HG03571 (cell line): ENCODE data around the gene SLC35F1.
"Not testable (repeated sequence)": the region's sequence is repeated elsewhere in the genome, so short reads cannot be mapped to it uniquely, and the experiment has no call there.

Experiments
- ATAC-seq: cut with Tn5 transposase; IDR thresholded peaks from one replicate; pipeline ENCODE4 v1.9.1; 2021; ENCODE audit not compliant: unreplicated experiment

Gene SLC35F1

GRCh38 chr6:117924690-117925089 is 17.6 kb downstream of the SLC35F1 start:
- no peak for ATAC-seq

- ATAC-seq = no peak
These were observed 20.8 kb downstream of the SLC35F1 start for GRCh38 chr6:117927866-117928265.

GRCh38 chr6:117928833-117929232 is 21.8 kb downstream of the SLC35F1 start:
- no peak for ATAC-seq

- no peak for ATAC-seq
These were observed 22.4 kb downstream of the SLC35F1 start for GRCh38 chr6:117929501-117929900.

GRCh38 chr6:117930645-117931044 is 23.6 kb downstream of the SLC35F1 start:
- no peak for ATAC-seq

- ATAC-seq = no peak
These were observed 24.9 kb downstream of the SLC35F1 start for GRCh38 chr6:117932001-117932400.

- ATAC-seq = no peak
These were observed 25.6 kb downstream of the SLC35F1 start for GRCh38 chr6:117932676-117933075.

GRCh38 chr6:117933471-117933870 is 26.4 kb downstream of the SLC35F1 start:
- no peak for ATAC-seq

- no peak for ATAC-seq
These were observed 31.4 kb downstream of the SLC35F1 start for GRCh38 chr6:117938311-117938995.

- no peak for ATAC-seq
These were observed 40.2 kb downstream of the SLC35F1 start for GRCh38 chr6:117947234-117947633.

- no peak for ATAC-seq
These were observed 44.7 kb downstream of the SLC35F1 start for GRCh38 chr6:117951783-117952182.

GRCh38 chr6:117955684-117956256 is 48.7 kb downstream of the SLC35F1 start:
- ATAC-seq = no peak

- ATAC-seq = no peak
These were observed 49.3 kb downstream of the SLC35F1 start for GRCh38 chr6:117956386-117956785.

- ATAC-seq = no peak
These were observed 51.5 kb downstream of the SLC35F1 start for GRCh38 chr6:117958536-117958935.

- ATAC-seq = no peak
These were observed 53.8 kb downstream of the SLC35F1 start for GRCh38 chr6:117960877-117961276.

- ATAC-seq = no peak
These were observed 54.2 kb downstream of the SLC35F1 start for GRCh38 chr6:117961301-117961700.

GRCh38 chr6:117965763-117966162 is 58.7 kb downstream of the SLC35F1 start:
- ATAC-seq = not testable (repeated sequence)

- no peak for ATAC-seq
These were observed 64.6 kb downstream of the SLC35F1 start for GRCh38 chr6:117971637-117972036.

- ATAC-seq = no peak
These were observed 68.0 kb downstream of the SLC35F1 start for GRCh38 chr6:117974914-117975627.

GRCh38 chr6:117976030-117976651 is 69.1 kb downstream of the SLC35F1 start:
- no peak for ATAC-seq

- no peak for ATAC-seq
These were observed 78.9 kb downstream of the SLC35F1 start for GRCh38 chr6:117985916-117986315.

GRCh38 chr6:117986396-117986795 is 79.3 kb downstream of the SLC35F1 start:
- no peak for ATAC-seq
